Vagina (tissue), 2 donors: Measurements from ENCODE around the gene POLN. TPM values are rescaled to one million over a fixed set of nuclear protein-coding genes. Genes with fewer than 3 reads are reported as not detected.

Source experiments
- DNase-seq, 2 donors: peaks; one replicate each; pipeline ENCODE4 v3.0.0-alpha.2; 2017; ENCODE audit errors: extremely low spot score in 2 of 2
- H3K27ac ChIP-seq: fragments of 200-600 bp; sonication (generic); one replicate; pipeline ENCODE4 v1.5.1; 2019
- H3K27me3 ChIP-seq: fragments of 200-600 bp; sonication (generic); one replicate; pipeline ENCODE4 v1.5.1; 2019
- H3K36me3 ChIP-seq, 2 donors: fragments of 200-600 bp; sonication (generic); one replicate each; pipeline ENCODE4 v1.5.1; 2017 to 2019
- H3K4me1 ChIP-seq: fragments of 200-600 bp; sonication (generic); one replicate; pipeline ENCODE4 v1.5.1; 2019
- H3K4me3 ChIP-seq, 2 donors: fragments of 200-600 bp; sonication (generic); 1 replicate in 1 of 2; 2 replicates in 1 of 2; pipeline ENCODE4 v1.5.1; 2016 to 2019
- H3K9me3 ChIP-seq: fragments of 200-600 bp; sonication (generic); one replicate; pipeline ENCODE4 v1.5.1; 2019
- CTCF ChIP-seq, 3 experiments: fragments of 450-650 bp in 2 of 3; fragments of 200-600 bp in 1 of 3; sonication (generic) in 1 of 3; IDR thresholded peaks; one replicate each; pipeline ENCODE4 v1.5.1; 2017 to 2019; ENCODE audit warnings: antibody characterized with exemption in 3 of 3, mild to moderate bottlenecking in 2 of 3, moderate library complexity in 2 of 3
- POLR2A ChIP-seq, 2 donors: fragments of 450-650 bp; IDR thresholded peaks; one replicate each; pipeline ENCODE4 v1.6.1; 2017; ENCODE audit warnings: antibody characterized with exemption in 2 of 2, mild to moderate bottlenecking in 2 of 2, moderate library complexity in 2 of 2
- POLR2AphosphoS5 ChIP-seq, 2 donors: sonication (generic); formaldehyde crosslinking; IDR thresholded peaks; one replicate each; pipeline ENCODE4 v1.9.0; 2017; ENCODE audit warnings: antibody characterized with exemption in 2 of 2, mild to moderate bottlenecking in 2 of 2, low read depth in 1 of 2; ENCODE audit not compliant: insufficient read depth in 1 of 2
- intact Hi-C: fragments of 100-400 bp; cut with DNase I; formaldehyde crosslinking; loops from one replicate; pipeline ENCODE4 v1.15.1; 2023
- total RNA-seq: library from RNA; depleted of rRNA; stranded (reverse); fragments of >200 nt; gene quantifications from one replicate; pipeline ENCODE4 v1.2.3, GENCODE V29; 2016

POLN gene
- total RNA-seq, 1 donor from 2014 or later = 3.9 TPM

GRCh38 chr4:2060611-2061185 is 181.2 kb downstream of the POLN start:
- no peak for DNase-seq
- Histone ChIP-seq H3K27me3 (peaks cover 13% of the 10 kb centered on the region), H3K27ac (no peak overlapping the region), H3K36me3 (no peaks in the 10 kb centered on the region), H3K4me1 (peaks cover 8% of the 10 kb centered on the region), H3K9me3 (no peaks in the 10 kb centered on the region), H3K4me3 (no peak overlapping the region)
- intact Hi-C loops = no loop called here
- TF ChIP-seq POLR2A (IDR thresholded peaks at IDR 0.05) (no peak), CTCF (IDR thresholded peaks at IDR 0.05) (no peak), POLR2AphosphoS5 (IDR thresholded peaks at IDR 0.05; ENCODE audit: insufficient read depth in 1 of 2, low read depth in 1 of 2) (no peak)

GRCh38 chr4:2059726-2060602 is 182.0 kb downstream of the POLN start:
- H3K27me3 ChIP-seq = peaks cover 13% of the 10 kb centered on the region
- no peak for TF ChIP-seq POLR2AphosphoS5 (IDR thresholded peaks at IDR 0.05; ENCODE audit: insufficient read depth in 1 of 2, low read depth in 1 of 2)

GRCh38 chr4:2059046-2059725 is 182.7 kb downstream of the POLN start, which contains the start of gene NAT8L:
Gene NAT8L, plus strand, starts transcription at chr4:2059327. Its CDS starts 185 bp downstream, at chr4:2059512.
- intact Hi-C loops = no loop called here
- no peaks in the 10 kb centered on the region for H3K9me3 ChIP-seq
- no peaks in the 10 kb centered on the region for H3K36me3 ChIP-seq
- no peak for DNase-seq
- H3K27ac ChIP-seq = no peak within 1 kb of the TSS
- TF ChIP-seq POLR2A (IDR thresholded peaks at IDR 0.05) (no peak), POLR2AphosphoS5 (IDR thresholded peaks at IDR 0.05; ENCODE audit: insufficient read depth in 1 of 2, low read depth in 1 of 2) (no peak), CTCF (IDR thresholded peaks at IDR 0.05) (no peak)
- peaks cover 13% of the 10 kb centered on the region for H3K27me3 ChIP-seq
- peak within 1 kb of the TSS; percentile 23 to 46 for H3K4me3 ChIP-seq
- peaks cover 8% of the 10 kb centered on the region for H3K4me1 ChIP-seq

More at GRCh38 chr4:2059726-2060602, 182.0 kb downstream of the POLN start:
- H3K4me3 ChIP-seq = peak overlapping the region in 1 of 2 donors; percentile 46
- H3K4me1 ChIP-seq = peaks cover 8% of the 10 kb centered on the region
- intact Hi-C loops = no loop called here
- DNase-seq = no peak
- H3K36me3 ChIP-seq = no peaks in the 10 kb centered on the region
- no peak overlapping the region for H3K27ac ChIP-seq
- H3K9me3 ChIP-seq = no peaks in the 10 kb centered on the region

- intact Hi-C loops = no loop called here
- DNase-seq = no peak
- peaks cover 13% of the 10 kb centered on the region for H3K27me3 ChIP-seq
Measured at GRCh38 chr4:2058264-2059045, 183.5 kb downstream of the POLN start.

More at GRCh38 chr4:2058264-2059045, 183.5 kb downstream of the POLN start:
- Histone ChIP-seq H3K4me3 (peak overlapping the region; percentile 23 to 46), H3K9me3 (no peaks in the 10 kb centered on the region), H3K4me1 (peaks cover 8% of the 10 kb centered on the region), H3K36me3 (no peaks in the 10 kb centered on the region), H3K27ac (no peak overlapping the region)
- no peak for TF ChIP-seq CTCF (IDR thresholded peaks at IDR 0.05)
- TF ChIP-seq POLR2A (IDR thresholded peaks at IDR 0.05) = no peak
- TF ChIP-seq POLR2AphosphoS5 (IDR thresholded peaks at IDR 0.05; ENCODE audit: insufficient read depth in 1 of 2, low read depth in 1 of 2) = no peak
